ENCODE results near the gene LYG2. TPM values are rescaled to one million over a fixed set of nuclear protein-coding genes. Genes with fewer than 3 reads are reported as not detected.
"Not testable (repeated sequence)": the region's sequence is repeated elsewhere in the genome, so short reads cannot be mapped to it uniquely, and the experiment has no call there.

LYG2 gene
- total RNA-seq, 6 donors from 2014 or later, result not detected

- H3K27me3 ChIP-seq, result no peaks in the 10 kb centered on the region
Measured at GRCh38 chr2:99279969-99280695, 24.7 kb upstream of the LYG2 start.

GRCh38 chr2:99278793-99279291, 23.4 kb upstream of the LYG2 start:
- TF ChIP-seq POLR2AphosphoS5 (IDR thresholded peaks at IDR 0.05), result no peak
- TF ChIP-seq POLR2A (IDR thresholded peaks at IDR 0.05), result no peak
- TF ChIP-seq CTCF (IDR thresholded peaks at IDR 0.05), result no peak
- no peak for TF ChIP-seq EP300 (IDR thresholded peaks at IDR 0.05)
- ATAC-seq (ENCODE audit: low FRiP score in 2 of 2) (peak; percentile 34 to 76), DNase-seq (no peak)
- H3K27me3 ChIP-seq, result no peaks in the 10 kb centered on the region
- H3K9me3 ChIP-seq, result no peaks in the 10 kb centered on the region
- no peak overlapping the region for H3K27ac ChIP-seq
- WGBS, 2 donors, result 81 to 98% methylated on average over 2 of the region's 2 CpGs
- no peaks in the 10 kb centered on the region for H3K36me3 ChIP-seq
- H3K4me3 ChIP-seq, result no peak overlapping the region
- H3K4me1 ChIP-seq, result no peaks in the 10 kb centered on the region

More at GRCh38 chr2:99279969-99280695, 24.7 kb upstream of the LYG2 start:
- Histone ChIP-seq H3K27ac (no peak overlapping the region), H3K36me3 (peaks cover 0 to 10% (median 0%) of the 10 kb centered on the region in 4 donors), H3K9me3 (no peaks in the 10 kb centered on the region), H3K4me3 (no peak overlapping the region), H3K4me1 (no peaks in the 10 kb centered on the region)
- ATAC-seq (ENCODE audit: low FRiP score in 2 of 2) (no peak), DNase-seq (no peak)
- no peak for TF ChIP-seq CTCF (IDR thresholded peaks at IDR 0.05)
- no peak for TF ChIP-seq POLR2AphosphoS5 (IDR thresholded peaks at IDR 0.05)
- TF ChIP-seq POLR2A (IDR thresholded peaks at IDR 0.05), result no peak
- TF ChIP-seq EP300 (IDR thresholded peaks at IDR 0.05), result no peak

GRCh38 chr2:99278195-99278765, 22.8 kb upstream of the LYG2 start:
- not testable (repeated sequence) for H3K27ac ChIP-seq; H3K4me1 ChIP-seq; DNase-seq; H3K27me3 ChIP-seq; ATAC-seq (ENCODE audit: low FRiP score in 2 of 2); H3K4me3 ChIP-seq; H3K36me3 ChIP-seq; H3K9me3 ChIP-seq
- 94 to 96% methylated on average over 5 of the region's 5 CpGs for WGBS, 2 donors

- no peaks in the 10 kb centered on the region for H3K4me1 ChIP-seq
- H3K27me3 ChIP-seq, result no peaks in the 10 kb centered on the region
- no peaks in the 10 kb centered on the region for H3K36me3 ChIP-seq
- no peak for ATAC-seq (ENCODE audit: low FRiP score in 2 of 2)
- no peak for DNase-seq
- no peak overlapping the region for H3K27ac ChIP-seq
- H3K9me3 ChIP-seq, result peaks cover 0 to 4% (median 3%) of the 10 kb centered on the region in 4 donors
- 45 to 75% methylated on average over 7 of the region's 7 CpGs for WGBS, 2 donors
- TF ChIP-seq POLR2AphosphoS5 (IDR thresholded peaks at IDR 0.05), result no peak
- TF ChIP-seq CTCF (IDR thresholded peaks at IDR 0.05), result no peak
- no peak for TF ChIP-seq POLR2A (IDR thresholded peaks at IDR 0.05)
- TF ChIP-seq EP300 (IDR thresholded peaks at IDR 0.05), result no peak
- no peak overlapping the region for H3K4me3 ChIP-seq
Measured at GRCh38 chr2:99275882-99276281, 20.4 kb upstream of the LYG2 start.

GRCh38 chr2:99261242-99261641, 5.8 kb upstream of the LYG2 start:
- Histone ChIP-seq H3K4me3 (no peak overlapping the region), H3K4me1 (no peaks in the 10 kb centered on the region), H3K27ac (no peak overlapping the region), H3K27me3 (no peaks in the 10 kb centered on the region), H3K36me3 (no peaks in the 10 kb centered on the region), H3K9me3 (no peaks in the 10 kb centered on the region)
- TF ChIP-seq POLR2A (IDR thresholded peaks at IDR 0.05), result no peak
- no peak for TF ChIP-seq EP300 (IDR thresholded peaks at IDR 0.05)
- TF ChIP-seq POLR2AphosphoS5 (IDR thresholded peaks at IDR 0.05), result no peak
- no peak for TF ChIP-seq CTCF (IDR thresholded peaks at IDR 0.05)
- ATAC-seq (ENCODE audit: low FRiP score in 2 of 2), result no peak
- WGBS, 2 donors, result 73 to 81% methylated on average over 4 of the region's 4 CpGs
- no peak for DNase-seq

Measured in upper lobe of left lung (tissue), 6 donors.